ENCODE results near the gene RAD51AP1. TPM values are rescaled to one million over a fixed set of nuclear protein-coding genes. Genes with fewer than 3 reads are reported as not detected.
A peak's percentile ranks its signal among the peaks of the same experiment; 100 is the strongest.

RAD51AP1 gene
- total and polyA plus RNA-seq, 5 donors, result 0.28 to 1.9 (median 1.4) TPM

DNA sequence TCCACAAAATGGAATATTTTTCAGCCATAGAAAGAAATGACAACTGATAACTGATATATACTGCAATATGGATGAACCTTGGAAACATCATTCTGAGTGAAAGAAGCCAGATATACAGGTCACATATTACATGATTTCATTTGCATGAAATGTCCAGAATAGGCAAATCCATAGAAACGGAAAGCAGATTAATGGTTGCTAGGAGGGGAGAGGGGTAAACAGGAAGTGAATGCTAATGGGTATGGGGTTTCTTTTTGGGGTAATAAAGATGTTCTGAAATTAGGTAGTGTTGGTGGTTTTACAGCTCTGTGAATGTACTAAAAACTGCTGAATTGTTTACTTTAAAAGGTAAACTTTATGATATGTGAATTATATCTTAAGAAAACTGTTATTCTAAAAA lies 6.5 kb downstream of the RAD51AP1 start:
- Histone ChIP-seq H3K4me1 (ENCODE audit: control insufficient read depth, insufficient read depth, low read length) (no peaks in the 10 kb centered on the region), H3K27ac (ENCODE audit: low read length) (no peak overlapping the region), H3K27me3 (ENCODE audit: control insufficient read depth, insufficient read depth) (no peaks in the 10 kb centered on the region), H3K9me3 (ENCODE audit: control insufficient read depth, low read length) (no peaks in the 10 kb centered on the region), H3K4me3 (ENCODE audit: low read length) (no peak overlapping the region)
- WGBS, result 79% methylated on average over 1 of the region's 1 CpG
- ATAC-seq (no peak), DNase-seq (no peak)
- intact Hi-C loops (cut with DNase I), result no loop called here

GRCh38 chr12:4552191-4552590 lies 13.5 kb downstream of the RAD51AP1 start:
- no peak for ATAC-seq
- WGBS, result 94% methylated on average over 1 of the region's 1 CpG

DNA sequence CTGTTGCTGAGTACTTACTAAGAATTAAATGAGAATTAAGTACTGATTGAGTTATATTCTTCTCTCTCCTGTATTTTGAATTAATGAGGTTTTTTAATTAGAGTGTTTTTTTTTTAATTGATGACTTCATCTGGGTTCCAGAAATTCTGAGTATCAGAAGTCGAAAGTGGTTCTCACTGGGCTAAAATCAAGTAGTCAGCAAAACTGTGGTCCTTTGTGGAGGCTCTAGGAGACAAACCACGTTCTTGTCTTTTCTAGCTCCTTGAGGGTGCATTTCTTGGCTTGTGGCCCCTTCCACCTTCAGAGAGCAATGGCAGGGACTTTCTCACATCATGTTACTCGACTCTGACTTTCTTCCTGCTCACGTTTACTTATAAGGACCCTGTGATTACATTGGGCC lies 15.3 kb downstream of the RAD51AP1 start:
- H3K27me3 ChIP-seq (ENCODE audit: control insufficient read depth, insufficient read depth), result no peaks in the 10 kb centered on the region
- no peak overlapping the region for H3K4me3 ChIP-seq (ENCODE audit: low read length)
- intact Hi-C loops (cut with DNase I), result no loop called here
- peaks cover 2% of the 10 kb centered on the region for H3K4me1 ChIP-seq (ENCODE audit: control insufficient read depth, insufficient read depth, low read length)
- ATAC-seq, result no peak
- 91% methylated on average over 4 of the region's 4 CpGs for WGBS
- DNase-seq, result no peak
- H3K9me3 ChIP-seq (ENCODE audit: control insufficient read depth, low read length), result no peaks in the 10 kb centered on the region
- no peak overlapping the region for H3K27ac ChIP-seq (ENCODE audit: low read length)

More at GRCh38 chr12:4552191-4552590, 13.5 kb downstream of the RAD51AP1 start:
- intact Hi-C loops (cut with DNase I), result no loop called here
- no peaks in the 10 kb centered on the region for H3K9me3 ChIP-seq (ENCODE audit: control insufficient read depth, low read length)
- DNase-seq, result no peak
- H3K4me1 ChIP-seq (ENCODE audit: control insufficient read depth, insufficient read depth, low read length), result no peaks in the 10 kb centered on the region
- H3K27me3 ChIP-seq (ENCODE audit: control insufficient read depth, insufficient read depth), result no peaks in the 10 kb centered on the region
- H3K27ac ChIP-seq (ENCODE audit: low read length), result no peak overlapping the region
- no peak overlapping the region for H3K4me3 ChIP-seq (ENCODE audit: low read length)

GRCh38 chr12:4555804-4556203 lies 17.1 kb downstream of the RAD51AP1 start:
- Histone ChIP-seq H3K4me1 (ENCODE audit: control insufficient read depth, insufficient read depth, low read length) (peaks cover 2% of the 10 kb centered on the region), H3K27ac (ENCODE audit: low read length) (no peak overlapping the region), H3K27me3 (ENCODE audit: control insufficient read depth, insufficient read depth) (no peaks in the 10 kb centered on the region), H3K4me3 (ENCODE audit: low read length) (no peak overlapping the region), H3K9me3 (ENCODE audit: control insufficient read depth, low read length) (no peaks in the 10 kb centered on the region)
- ATAC-seq (no peak), DNase-seq (no peak)
- 92% methylated on average over 2 of the region's 2 CpGs for WGBS
- intact Hi-C loops (cut with DNase I), result no loop called here

GRCh38 chr12:4556735-4557530 lies 18.2 kb downstream of the RAD51AP1 start:
- WGBS, result 75% methylated on average over 2 of the region's 2 CpGs
- ATAC-seq, result peak; percentile 36 to 44
- no peak for DNase-seq
- peak overlapping the region; percentile 81 for H3K27ac ChIP-seq (ENCODE audit: low read length)
- H3K4me3 ChIP-seq (ENCODE audit: low read length), result no peak overlapping the region
- H3K9me3 ChIP-seq (ENCODE audit: control insufficient read depth, low read length), result no peaks in the 10 kb centered on the region
- no peaks in the 10 kb centered on the region for H3K27me3 ChIP-seq (ENCODE audit: control insufficient read depth, insufficient read depth)
- intact Hi-C loops (cut with DNase I), result no loop called here
- peaks cover 2% of the 10 kb centered on the region for H3K4me1 ChIP-seq (ENCODE audit: control insufficient read depth, insufficient read depth, low read length)

DNA sequence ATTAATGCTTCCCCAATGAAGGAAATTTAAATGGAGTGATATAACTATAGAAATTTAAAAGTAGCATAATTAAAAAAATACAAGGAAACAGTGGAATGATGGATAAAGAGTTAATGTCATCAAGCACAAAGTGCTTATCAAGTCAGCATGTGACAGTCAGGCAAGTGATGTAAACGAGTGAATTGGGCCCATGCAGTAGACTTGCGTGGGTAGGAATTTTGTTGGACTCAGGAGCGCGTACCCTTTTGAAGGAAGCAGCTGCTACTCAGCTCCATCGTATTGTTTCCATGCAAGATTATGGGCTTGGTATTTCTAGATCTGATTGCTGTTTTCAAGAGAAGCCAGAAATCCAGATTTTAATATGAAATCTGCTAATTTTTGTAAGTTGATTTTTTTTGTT lies 18.9 kb downstream of the RAD51AP1 start:
- intact Hi-C loops (cut with DNase I), result no loop called here
- ATAC-seq, result no peak
- H3K27me3 ChIP-seq (ENCODE audit: control insufficient read depth, insufficient read depth), result no peaks in the 10 kb centered on the region
- DNase-seq, result no peak
- WGBS, result 69% methylated on average over 5 of the region's 5 CpGs
- H3K4me3 ChIP-seq (ENCODE audit: low read length), result no peak overlapping the region
- H3K27ac ChIP-seq (ENCODE audit: low read length), result no peak overlapping the region
- no peaks in the 10 kb centered on the region for H3K9me3 ChIP-seq (ENCODE audit: control insufficient read depth, low read length)
- peaks cover 2% of the 10 kb centered on the region for H3K4me1 ChIP-seq (ENCODE audit: control insufficient read depth, insufficient read depth, low read length)

DNA sequence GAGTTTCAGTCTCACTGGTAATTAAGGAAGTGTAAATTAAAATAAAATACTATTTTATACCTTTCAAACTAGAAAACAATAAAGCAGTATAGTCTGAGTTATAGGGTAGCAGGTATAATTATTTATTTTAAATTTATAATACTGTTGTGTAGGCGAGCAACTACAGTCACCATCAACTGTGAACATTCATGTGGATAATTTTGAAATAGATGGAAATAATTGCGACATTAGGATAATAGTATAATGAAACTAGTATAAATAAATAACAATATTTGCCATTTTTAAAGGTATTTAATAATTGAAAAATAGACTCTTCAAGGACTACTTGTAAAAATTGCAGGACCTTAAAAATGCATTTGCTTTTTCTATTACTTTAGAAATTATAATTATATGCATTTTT lies 19.5 kb downstream of the RAD51AP1 start:
- no peak for ATAC-seq
- H3K4me3 ChIP-seq (ENCODE audit: low read length), result no peak overlapping the region
- DNase-seq, result no peak
- peaks cover 2% of the 10 kb centered on the region for H3K4me1 ChIP-seq (ENCODE audit: control insufficient read depth, insufficient read depth, low read length)
- no peaks in the 10 kb centered on the region for H3K9me3 ChIP-seq (ENCODE audit: control insufficient read depth, low read length)
- 97% methylated on average over 2 of the region's 2 CpGs for WGBS
- H3K27me3 ChIP-seq (ENCODE audit: control insufficient read depth, insufficient read depth), result no peaks in the 10 kb centered on the region
- no peak overlapping the region for H3K27ac ChIP-seq (ENCODE audit: low read length)
- intact Hi-C loops (cut with DNase I), result no loop called here

- WGBS, result 4% methylated on average over 44 of the region's 44 CpGs
These were observed 23.5 kb downstream of the RAD51AP1 start, which contains the start of gene DYRK4 for GRCh38 chr12:4562034-4562657. Gene DYRK4 (plus strand): TSS chr12:4562208. CDS start chr12:4562246, 38 bp downstream.

DNA sequence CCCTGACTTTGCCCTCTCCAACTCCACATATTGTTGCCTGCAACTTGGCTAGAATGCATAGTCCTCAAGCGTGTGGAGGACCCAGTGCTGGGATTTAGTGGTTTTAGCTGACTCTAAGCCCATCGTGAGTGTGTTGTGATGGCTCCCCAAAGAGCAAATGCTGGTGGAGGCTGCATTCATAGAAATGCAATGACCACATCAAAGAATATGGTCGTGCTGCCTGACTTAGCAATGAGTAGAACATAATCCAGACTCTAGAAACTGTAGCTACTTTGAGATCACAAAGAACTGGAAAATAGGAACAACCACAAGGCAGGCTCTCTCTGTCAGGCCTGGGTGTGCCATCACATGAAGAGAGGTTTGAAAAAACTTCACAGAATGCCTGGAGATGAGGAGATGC lies 24.6 kb downstream of the RAD51AP1 start:
- intact Hi-C loops (cut with DNase I), result no loop called here
- H3K27ac ChIP-seq (ENCODE audit: low read length), result no peak overlapping the region
- no peaks in the 10 kb centered on the region for H3K4me1 ChIP-seq (ENCODE audit: control insufficient read depth, insufficient read depth, low read length)
- 89% methylated on average over 3 of the region's 3 CpGs for WGBS
- H3K4me3 ChIP-seq (ENCODE audit: low read length), result no peak overlapping the region
- H3K27me3 ChIP-seq (ENCODE audit: control insufficient read depth, insufficient read depth), result no peaks in the 10 kb centered on the region
- no peak for ATAC-seq
- no peaks in the 10 kb centered on the region for H3K9me3 ChIP-seq (ENCODE audit: control insufficient read depth, low read length)
- DNase-seq, result no peak

More at GRCh38 chr12:4562034-4562657, 23.5 kb downstream of the RAD51AP1 start, which contains the start of gene DYRK4:
- H3K27me3 ChIP-seq (ENCODE audit: control insufficient read depth, insufficient read depth), result no peaks in the 10 kb centered on the region
- H3K4me1 ChIP-seq (ENCODE audit: control insufficient read depth, insufficient read depth, low read length), result peaks cover 2% of the 10 kb centered on the region
- no peaks in the 10 kb centered on the region for H3K9me3 ChIP-seq (ENCODE audit: control insufficient read depth, low read length)
- H3K27ac ChIP-seq (ENCODE audit: low read length), result no peak within 1 kb of the TSS
- peak; percentile 83 to 93 (median 92) for DNase-seq
- intact Hi-C loops (cut with DNase I), result no loop called here
- peak; percentile 94 to 96 for ATAC-seq
- peak within 1 kb of the TSS; percentile 41 for H3K4me3 ChIP-seq (ENCODE audit: low read length)

- Histone ChIP-seq H3K4me1 (ENCODE audit: control insufficient read depth, insufficient read depth, low read length) (no peaks in the 10 kb centered on the region), H3K4me3 (ENCODE audit: low read length) (no peak overlapping the region), H3K9me3 (ENCODE audit: control insufficient read depth, low read length) (no peaks in the 10 kb centered on the region), H3K27me3 (ENCODE audit: control insufficient read depth, insufficient read depth) (no peaks in the 10 kb centered on the region), H3K27ac (ENCODE audit: low read length) (no peak overlapping the region)
- intact Hi-C loops (cut with DNase I), result no loop called here
- no peak for ATAC-seq
- WGBS, result 56% methylated on average over 5 of the region's 5 CpGs
- DNase-seq, result no peak
These were observed 26.1 kb downstream of the RAD51AP1 start for GRCh38 chr12:4564818-4565217.

- DNase-seq (no peak), ATAC-seq (no peak)
- no peaks in the 10 kb centered on the region for H3K4me1 ChIP-seq (ENCODE audit: control insufficient read depth, insufficient read depth, low read length)
- no peak overlapping the region for H3K27ac ChIP-seq (ENCODE audit: low read length)
- WGBS, result 82% methylated on average over 2 of the region's 2 CpGs
- H3K4me3 ChIP-seq (ENCODE audit: low read length), result no peak overlapping the region
- H3K27me3 ChIP-seq (ENCODE audit: control insufficient read depth, insufficient read depth), result no peaks in the 10 kb centered on the region
- no peaks in the 10 kb centered on the region for H3K9me3 ChIP-seq (ENCODE audit: control insufficient read depth, low read length)
- intact Hi-C loops (cut with DNase I), result no loop called here
These were observed 27.8 kb downstream of the RAD51AP1 start for GRCh38 chr12:4566474-4566873.
